HS-27A (cell line): ENCODE data around the gene COPG1.

ENCODE experiments used
- DNase-seq: peaks from one replicate; pipeline ENCODE4 v3.0.0-alpha.2; 2012; ENCODE audit warnings: low read depth, missing footprints

The COPG1 gene

DNA sequence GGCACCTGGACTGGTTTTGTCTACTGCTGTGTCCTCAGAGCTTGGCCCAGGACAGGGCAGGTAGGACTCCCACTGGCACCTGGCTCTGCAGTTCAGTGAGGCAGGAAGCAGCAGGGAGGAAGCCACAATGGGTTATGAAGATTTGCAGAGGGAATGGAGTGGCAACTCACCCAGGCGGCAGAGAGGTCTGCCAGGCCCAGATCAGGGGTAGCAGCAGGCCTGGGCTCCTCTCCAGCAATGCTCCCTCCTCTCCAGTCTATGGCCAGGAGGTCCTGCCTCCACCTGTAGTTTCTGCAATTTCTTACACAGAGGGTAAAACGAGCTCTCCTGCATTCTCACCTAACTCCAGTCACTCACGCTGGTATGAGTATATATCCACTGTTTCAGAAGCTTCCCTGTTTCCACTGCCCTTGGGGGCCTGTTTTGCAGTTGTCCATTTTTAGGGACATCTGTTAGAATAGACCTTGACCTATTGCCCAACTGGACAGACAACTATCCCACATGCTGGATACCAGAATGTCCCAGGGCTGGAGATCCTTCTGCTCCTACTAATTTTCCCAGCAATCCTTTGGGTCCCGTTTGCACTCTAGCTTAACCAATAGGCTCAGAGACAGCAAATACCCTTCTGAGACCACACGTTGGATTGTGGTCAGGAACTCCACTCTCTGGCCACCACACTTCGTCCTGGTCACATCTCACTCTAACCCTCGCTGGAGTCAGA is 64.4 kb downstream of the COPG1 start:
- no peak for DNase-seq

DNA sequence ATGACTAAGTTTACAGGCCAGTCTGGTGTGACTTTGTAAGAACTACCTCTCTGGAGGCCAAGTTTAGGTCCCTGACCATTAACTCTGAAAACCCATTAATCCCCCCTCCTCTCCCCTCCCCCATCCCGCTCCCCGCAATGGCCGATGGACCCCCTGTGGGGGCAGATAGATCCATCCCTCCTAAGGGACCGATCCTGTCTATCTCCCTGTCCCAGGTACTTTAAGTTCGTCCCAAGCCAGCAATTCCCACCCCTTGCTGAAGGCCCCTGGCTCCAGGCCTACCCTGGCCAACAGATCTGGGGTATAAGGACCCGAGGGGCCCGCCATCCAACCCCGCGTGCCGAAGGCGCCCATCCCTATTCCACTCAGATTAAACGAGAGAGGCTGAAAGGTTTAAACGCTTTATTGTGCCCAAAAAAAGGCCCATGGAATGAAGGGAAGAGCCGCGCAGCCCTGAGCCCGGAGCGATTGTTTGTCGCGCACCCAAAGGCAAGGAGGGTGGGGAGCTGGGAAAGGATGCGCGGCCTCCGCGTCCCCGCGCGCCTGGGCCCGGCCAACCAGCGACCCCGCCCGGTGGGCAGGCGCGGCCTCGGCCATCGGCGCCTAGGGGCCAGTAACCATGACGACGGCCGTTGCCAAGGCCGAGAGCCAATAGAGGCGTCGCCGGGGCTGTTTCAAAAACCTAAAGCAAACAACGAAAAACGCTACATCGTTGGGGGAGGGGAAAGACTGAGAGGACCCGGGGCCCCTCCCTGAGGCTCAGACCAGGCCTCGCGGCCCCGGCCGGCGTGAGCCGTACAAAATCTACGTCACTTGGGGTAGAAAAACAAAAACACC is 65.2 kb downstream of the COPG1 start:
- peak; percentile 74 for DNase-seq

DNA sequence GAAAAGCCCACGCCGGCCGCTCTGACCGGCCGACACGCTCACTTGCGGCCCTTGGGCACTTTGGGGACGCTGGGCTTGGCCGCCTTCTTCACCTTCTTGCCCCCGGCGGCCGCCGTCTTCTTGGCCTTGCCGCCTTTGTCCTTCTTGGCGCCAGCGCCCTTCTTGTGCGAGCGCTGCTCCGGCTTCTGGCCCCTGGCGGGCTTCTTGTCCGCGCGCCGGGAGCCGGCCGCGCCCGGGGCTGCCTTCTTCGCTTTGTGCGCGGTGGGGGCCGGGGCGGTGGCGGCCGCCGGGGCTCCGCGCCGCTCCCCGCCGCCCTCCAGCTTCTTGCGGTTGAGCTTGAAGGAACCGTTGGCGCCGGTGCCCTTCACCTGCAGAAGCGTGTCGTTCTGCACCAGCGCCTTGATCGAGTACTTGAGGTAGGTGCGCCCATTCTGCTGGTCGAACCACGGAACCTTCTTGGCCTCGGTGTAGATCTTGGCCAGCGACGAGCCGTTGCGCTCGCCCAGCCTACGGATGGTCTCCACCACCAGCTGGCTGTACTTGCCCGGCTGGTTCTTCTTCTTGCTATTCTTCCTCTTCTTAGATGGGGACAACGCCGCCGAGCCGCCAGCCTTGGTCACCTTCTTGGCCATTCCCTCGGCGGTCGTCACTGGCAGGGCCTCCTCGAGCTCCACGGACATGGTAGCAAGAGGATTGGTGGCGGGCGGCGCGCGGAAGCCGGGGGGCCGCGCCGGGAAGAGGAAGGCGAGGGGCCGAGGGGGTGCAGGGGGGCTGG is 66.0 kb downstream of the COPG1 start:
- DNase-seq = no peak

DNA sequence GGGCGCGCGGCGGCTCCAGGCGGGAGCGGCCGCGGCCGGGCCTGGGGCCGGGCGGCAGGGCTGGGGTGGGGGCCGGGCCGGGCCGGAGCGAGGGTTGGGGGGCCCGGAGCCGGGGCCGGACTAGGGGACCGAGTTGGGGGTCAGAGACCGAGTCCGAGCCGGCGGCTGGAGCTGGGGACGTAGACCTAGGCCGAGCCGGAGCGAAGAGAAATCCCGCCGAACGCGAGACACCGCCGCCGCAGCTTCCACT is 66.5 kb downstream of the COPG1 start:
- no peak for DNase-seq

DNA sequence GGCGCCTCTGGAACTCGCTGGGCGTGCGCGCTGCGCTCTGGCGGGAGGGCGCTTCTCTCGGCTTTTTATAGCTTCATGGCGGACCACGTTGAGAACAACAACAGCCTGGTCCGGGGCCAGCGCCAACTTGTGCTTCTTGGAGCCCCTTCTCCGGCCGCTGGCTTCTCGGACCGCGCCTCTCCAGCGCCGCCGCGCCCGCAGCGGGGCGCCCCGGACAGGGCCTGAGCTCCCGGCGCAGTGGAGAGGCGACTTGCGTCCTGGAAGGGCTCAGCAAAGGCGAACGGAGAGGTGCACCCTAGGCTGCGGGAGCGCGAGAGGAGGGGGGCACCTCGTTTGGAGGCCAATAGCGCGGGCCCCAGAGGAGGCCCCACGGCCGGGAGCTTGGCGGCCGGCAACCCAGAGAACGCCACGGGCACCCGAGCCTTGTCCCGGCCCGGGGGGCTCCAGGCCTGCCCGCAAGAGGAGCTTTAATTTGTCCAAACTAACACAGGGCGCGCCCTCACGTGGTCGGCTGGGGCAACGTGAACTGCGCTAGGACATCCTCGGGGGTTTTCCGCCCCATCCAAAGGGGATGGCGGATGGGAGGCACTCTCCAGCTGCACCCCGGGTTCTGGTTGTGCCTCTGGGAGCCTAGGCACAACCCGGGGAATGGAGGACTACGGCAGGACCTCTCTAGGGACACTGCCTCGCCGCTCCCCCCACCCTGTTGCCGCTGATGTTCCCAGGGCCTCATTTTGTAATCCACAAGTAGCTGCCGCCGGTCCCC is 67.0 kb downstream of the COPG1 start:
- peak; percentile 81 for DNase-seq

DNA sequence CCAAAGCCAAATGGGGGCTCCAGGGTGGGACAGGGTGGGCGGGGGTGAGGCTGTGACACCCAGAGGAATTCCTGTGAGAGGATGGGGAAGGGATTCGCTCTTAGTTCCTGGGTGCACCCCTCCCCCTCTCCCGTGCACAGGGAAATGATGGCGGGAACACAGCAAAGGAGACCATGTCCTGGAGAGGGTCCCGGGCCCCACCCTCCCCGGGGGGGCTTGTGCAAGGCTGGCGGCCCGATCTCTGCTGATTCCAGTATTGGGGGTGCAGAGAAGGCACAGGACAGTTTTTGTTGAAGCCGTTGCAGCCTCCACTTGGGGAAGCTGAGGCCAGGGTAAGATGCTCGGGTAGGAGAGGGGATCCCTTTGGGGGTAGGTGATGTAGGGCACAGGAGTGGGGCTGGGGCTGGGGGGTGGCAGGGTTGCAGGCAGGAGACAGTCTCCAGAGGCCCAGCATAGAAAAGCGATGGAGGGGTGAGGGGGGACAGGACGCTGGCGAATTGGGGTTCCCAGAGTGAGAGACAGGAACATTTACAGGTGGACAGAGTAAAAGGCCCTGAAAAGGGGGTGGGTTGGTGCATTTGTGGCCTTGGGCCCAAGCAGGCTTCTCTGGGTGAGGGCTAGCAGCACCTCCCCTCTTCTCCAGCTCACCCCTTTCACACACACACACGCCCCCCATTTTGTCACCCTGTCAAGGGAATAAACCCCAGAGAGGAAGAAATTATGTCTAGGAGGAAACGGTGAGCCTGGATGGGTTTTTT is 67.8 kb downstream of the COPG1 start:
- DNase-seq = no peak

DNA sequence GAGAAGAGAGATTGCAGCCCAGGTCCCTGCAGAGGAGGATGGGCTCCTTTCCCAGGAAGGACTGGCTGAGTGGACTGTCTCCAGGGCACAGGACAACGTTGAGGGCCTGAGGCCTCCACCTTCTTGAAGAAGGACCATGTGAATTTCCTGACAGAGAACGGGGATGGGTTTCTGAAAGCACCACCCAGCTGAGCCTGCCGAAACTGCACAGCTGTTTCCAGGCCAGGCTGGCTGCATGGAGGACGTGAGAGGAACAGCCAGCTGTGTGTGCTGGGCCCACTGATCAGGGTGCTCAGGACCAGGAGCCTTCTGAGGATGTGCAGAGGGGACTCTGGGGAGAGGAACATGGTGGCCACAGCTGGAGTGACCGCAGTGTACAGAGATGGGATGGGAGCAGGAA is 68.4 kb downstream of the COPG1 start:
- DNase-seq = no peak

DNA sequence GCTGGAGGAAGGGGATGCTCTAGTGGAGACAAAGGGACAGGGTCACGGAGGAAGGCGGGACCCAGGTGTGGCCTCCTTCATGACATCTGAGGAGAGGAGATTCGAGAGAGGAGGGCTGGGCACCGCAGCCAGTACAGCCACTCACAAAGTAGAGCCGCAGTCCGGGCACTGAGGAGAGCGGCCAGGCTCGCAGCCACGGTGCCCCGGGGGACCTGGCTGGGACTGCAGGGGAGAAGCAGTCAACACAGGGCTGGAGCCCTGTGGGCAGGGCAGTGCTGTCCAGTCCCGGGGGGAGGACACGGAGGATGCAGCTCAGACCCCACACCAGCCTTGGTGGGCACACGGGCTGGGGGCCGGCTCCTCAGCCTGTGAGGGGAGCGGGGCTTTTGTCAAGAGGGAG is 69.5 kb downstream of the COPG1 start:
- no peak for DNase-seq

DNA sequence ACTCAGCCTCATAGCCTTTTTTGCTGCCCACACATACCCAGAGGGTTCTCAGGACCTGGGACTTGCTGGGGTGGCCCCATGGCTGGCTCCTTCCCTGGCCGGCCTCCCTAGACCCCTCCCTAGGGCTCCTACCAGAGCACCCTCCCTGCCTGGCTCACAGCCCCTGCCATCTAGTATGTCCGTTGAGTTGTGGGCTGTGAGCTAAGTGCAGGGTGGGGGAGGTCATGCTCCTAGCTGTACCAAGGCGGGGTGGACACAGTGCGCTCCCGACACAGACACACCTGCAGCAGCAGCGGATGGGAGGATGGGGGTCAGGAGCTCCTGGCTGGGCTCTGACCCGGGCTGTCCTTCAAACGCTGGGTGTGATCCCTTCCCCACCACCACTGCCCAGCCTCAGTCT is 70.9 kb downstream of the COPG1 start:
- DNase-seq = no peak

DNA sequence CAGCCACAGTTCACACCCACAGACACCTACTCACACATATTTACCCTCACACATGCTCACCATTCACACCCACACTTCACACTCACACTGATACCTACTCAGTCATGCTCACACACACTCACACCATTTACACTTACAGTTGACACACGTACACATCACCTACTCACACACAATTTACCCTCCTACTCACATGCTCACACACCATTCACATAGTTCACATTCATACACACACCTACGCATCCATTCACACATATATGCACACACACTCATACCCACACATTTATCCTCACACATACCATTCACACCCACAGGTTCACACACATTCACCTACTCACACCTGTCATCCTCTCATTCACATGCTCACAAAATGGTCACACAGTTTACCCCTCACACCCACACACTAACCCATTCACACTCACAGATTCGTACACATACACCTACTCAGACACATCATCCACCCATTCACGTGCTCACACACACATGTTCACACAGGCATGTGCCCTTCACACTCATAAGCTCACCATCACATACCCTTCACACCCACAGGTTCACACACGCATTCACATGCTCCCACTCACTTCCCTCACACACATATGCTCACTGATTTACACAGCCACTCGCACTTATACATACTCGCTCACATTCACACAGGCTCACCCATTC is 71.5 kb downstream of the COPG1 start:
- no peak for DNase-seq

DNA sequence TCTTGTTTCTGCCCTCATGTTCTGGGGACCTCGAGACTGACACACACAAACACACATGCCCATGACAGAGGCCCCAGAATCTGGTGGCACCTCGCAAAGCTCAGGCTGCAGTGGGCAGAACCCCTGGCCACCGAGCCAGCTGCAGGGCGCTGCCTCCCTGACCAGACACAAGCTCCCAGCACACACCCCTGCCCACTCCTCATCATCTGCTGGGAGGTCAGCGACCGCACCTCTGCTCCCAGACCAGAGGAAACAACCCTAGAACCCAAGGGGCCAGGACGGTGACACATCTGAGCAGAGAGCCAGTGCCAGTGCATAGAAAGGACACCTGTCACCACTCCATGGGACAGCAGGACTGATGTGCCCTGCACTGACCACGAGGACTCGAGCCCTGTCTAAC is 72.5 kb downstream of the COPG1 start:
- no peak for DNase-seq

DNA sequence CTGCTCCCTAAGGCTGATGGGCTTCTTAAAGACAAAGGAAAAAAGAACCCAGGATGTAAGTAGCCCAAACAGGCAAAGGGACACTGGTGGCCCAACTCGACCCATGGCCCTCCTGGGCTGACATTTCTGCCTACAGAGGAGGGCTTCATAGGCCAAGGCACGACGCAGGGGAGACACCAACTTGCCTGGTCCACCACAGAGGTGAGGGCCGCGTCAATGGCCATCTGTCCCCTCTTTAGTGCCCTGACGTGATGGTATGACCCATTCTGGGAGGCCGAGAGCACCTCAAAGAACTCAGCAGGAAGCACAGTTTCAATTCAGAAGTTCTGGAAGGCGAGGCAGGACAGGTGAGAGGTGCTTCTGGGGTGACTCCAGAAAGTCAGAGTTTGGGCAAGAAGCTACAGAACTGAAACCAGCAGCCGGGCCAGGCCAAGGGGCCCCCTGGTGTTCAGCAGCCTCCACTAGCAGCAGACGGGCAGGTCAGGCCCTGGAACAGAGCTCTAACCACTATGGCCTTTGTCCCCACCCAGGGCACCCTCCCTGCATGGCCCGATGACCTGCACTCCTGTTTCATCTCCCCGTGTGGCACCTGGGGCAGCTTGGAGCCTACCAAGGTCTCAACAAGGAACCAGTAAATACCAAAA is 74.4 kb downstream of the COPG1 start:
- no peak for DNase-seq

DNA sequence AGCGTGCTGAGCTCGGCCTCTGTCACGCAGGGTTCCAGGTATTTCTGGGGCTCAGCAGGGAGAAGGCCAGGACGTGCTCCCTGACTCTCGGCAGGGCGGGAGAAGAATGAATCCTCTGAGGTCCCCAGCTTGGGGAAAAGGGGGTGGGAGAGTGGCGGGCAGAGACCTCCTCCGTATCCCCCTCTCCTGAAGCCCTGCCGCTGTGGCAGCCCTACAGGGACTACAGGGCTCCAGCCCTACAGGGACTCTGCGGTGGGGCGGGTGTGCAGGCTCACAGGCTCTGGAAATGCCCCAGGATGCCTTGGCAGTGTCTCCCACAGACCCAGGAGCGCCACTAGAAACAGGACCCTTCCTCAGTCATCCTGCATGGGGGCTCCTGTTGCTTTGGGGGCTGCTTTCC is 75.4 kb downstream of the COPG1 start:
- no peak for DNase-seq

DNA sequence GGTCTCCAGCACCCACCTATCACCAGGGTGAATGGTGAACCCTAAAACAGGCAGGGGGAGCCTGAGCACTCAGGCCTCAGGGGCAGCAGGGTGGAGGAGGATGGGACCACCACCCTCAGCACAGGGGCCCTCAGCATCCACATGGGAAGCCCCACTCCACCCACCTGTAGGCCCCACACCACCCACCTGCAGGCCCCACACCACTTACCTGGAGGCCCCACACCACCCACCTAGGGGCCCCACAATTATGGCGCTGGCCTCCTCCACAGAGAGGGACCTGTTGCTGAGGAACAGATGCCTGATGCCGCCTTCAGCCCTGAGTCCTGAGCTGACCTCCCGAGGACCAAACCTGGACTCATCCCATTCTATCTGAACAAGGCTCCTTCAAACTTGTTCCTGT is 76.0 kb downstream of the COPG1 start:
- no peak for DNase-seq

DNA sequence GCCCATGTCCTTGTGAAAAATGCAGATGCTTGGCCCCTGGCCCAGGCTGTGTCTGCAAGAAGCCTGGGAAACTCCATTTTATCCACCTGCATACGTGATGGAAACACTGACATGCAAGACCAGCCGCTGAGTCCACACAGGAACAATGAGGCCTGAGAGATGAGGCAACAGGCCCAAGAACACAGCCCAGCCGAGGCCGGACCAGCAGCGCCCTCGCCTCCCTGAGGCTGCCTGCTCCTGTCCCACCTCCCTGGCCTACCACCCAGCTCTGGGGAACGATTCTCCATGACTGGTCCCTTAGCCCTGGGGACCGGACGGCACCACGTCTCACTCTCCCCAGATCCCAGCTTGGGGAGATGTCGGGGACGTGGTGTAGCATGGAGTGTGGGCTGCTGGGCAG is 76.7 kb downstream of the COPG1 start:
- DNase-seq = no peak

DNA sequence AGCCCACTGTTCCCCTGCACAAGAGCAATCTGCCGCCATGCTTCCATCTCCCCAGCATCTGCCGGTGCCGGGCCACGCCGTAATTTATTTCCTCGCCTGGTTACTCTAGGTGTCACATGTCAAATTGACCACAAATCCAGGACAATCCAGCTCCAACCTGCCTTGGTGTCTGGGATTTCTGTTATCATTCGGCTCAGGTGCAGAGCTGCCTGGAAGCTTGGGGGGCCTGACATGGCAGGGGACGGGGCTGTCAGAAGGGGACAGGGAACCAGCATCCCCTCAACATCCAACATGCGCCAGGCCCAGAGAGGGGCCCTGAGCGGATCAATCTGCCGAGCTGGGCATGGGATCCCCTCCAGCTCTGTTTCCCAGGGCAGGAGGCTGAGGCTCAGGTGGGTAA is 77.2 kb downstream of the COPG1 start:
- no peak for DNase-seq
